ENCODE data around the gene HDAC10. TPM values are rescaled to one million over a fixed set of nuclear protein-coding genes. Genes with fewer than 3 reads are reported as not detected.

HDAC10 gene
- polyA plus RNA-seq, 1 of the 3 experiments (the other 2 are of a cell fraction), result 51.9 TPM

DNA sequence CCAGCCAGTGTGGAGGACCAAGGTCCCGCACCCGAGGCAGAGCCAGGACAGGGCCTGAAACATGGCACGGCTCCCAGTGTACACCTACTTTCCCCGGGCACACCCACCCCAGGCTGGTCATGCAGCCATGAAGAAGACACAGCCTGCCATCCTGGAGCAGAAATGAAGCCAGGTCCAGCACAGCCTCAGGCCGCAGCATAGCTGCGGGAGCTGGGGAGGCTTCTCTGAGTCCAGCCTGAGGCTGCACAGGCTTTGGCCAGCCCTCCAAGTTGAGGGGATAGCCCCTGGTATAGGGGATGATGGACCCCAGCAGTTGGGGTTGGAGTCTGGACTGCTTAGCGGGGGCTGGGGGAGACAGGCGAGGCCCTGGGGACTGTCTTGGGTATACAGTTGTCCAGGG is 2.9 kb upstream of the HDAC10 start:
- no peaks in the 10 kb centered on the region for H3K27me3 ChIP-seq (ENCODE audit: insufficient read depth)
- H3K27ac ChIP-seq (ENCODE audit: low read depth in 2 of 2, low read length in 1 of 2), result no peak overlapping the region
- ChIA-PET CTCF (no interaction called here), POLR2A (no interaction called here)
- no peak for DNase-seq
- WGBS (ENCODE audit: low lambda C conversion rate), result 93% methylated on average over 3 of the region's 8 CpGs
- H2AFZ ChIP-seq (ENCODE audit: low read depth), result no peak overlapping the region
- H3K4me1 ChIP-seq (ENCODE audit: control insufficient read depth in 1 of 2, insufficient read depth in 2 of 2, low read depth in 1 of 2, low read length in 1 of 2), result peaks cover 5 to 27% of the 10 kb centered on the region in 2 experiments; a peak in 2 of 4 replicates
- no peak overlapping the region for H3K4me2 ChIP-seq
- peaks cover 13% of the 10 kb centered on the region for H3F3A ChIP-seq (replicated peaks; ENCODE audit: insufficient read depth)
- H3K9me2 ChIP-seq, result no peaks in the 10 kb centered on the region
- H3K9ac ChIP-seq, result no peak overlapping the region
- H3K36me3 ChIP-seq (replicated peaks in 1 of 2; ENCODE audit: control insufficient read depth in 1 of 2, insufficient read depth in 2 of 2, low read length in 1 of 2), result peaks cover 0 to 37% of the 10 kb centered on the region in 2 experiments
- TF ChIP-seq FOXJ3 (CRISPR knock-in tag; IDR thresholded peaks at IDR 0.05), result no peak
- no peak for TF ChIP-seq JUND (IDR thresholded peaks at IDR 0.05)
- TF ChIP-seq, protein P1, sequence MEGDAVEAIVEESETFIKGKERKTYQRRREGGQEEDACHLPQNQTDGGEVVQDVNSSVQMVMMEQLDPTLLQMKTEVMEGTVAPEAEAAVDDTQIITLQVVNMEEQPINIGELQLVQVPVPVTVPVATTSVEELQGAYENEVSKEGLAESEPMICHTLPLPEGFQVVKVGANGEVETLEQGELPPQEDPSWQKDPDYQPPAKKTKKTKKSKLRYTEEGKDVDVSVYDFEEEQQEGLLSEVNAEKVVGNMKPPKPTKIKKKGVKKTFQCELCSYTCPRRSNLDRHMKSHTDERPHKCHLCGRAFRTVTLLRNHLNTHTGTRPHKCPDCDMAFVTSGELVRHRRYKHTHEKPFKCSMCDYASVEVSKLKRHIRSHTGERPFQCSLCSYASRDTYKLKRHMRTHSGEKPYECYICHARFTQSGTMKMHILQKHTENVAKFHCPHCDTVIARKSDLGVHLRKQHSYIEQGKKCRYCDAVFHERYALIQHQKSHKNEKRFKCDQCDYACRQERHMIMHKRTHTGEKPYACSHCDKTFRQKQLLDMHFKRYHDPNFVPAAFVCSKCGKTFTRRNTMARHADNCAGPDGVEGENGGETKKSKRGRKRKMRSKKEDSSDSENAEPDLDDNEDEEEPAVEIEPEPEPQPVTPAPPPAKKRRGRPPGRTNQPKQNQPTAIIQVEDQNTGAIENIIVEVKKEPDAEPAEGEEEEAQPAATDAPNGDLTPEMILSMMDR (IDR thresholded peaks at IDR 0.05), result no peak
- no peak for TF ChIP-seq GABPA (IDR thresholded peaks at IDR 0.05; ENCODE audit: low read depth)
- TF ChIP-seq TEAD4 (IDR thresholded peaks at IDR 0.05; ENCODE audit: borderline replicate concordance, insufficient read depth), result no peak
- TF ChIP-seq NRF1 (IDR thresholded peaks at IDR 0.05; ENCODE audit: low read depth, low read length), result no peak
- TF ChIP-seq SIN3A (IDR thresholded peaks at IDR 0.05; ENCODE audit: borderline replicate concordance, low read depth, low read length), result no peak
- TF ChIP-seq RFX5 (IDR thresholded peaks at IDR 0.05; ENCODE audit: low read length), result no peak
- no peak for TF ChIP-seq YY1 (IDR thresholded peaks at IDR 0.05; ENCODE audit: low read depth)
- no peak for TF ChIP-seq RCOR1 (IDR thresholded peaks at IDR 0.05; ENCODE audit: low read length)
- no peak for TF ChIP-seq MEF2A (IDR thresholded peaks at IDR 0.05; ENCODE audit: borderline replicate concordance, low read depth)
- TF ChIP-seq, protein P2, sequence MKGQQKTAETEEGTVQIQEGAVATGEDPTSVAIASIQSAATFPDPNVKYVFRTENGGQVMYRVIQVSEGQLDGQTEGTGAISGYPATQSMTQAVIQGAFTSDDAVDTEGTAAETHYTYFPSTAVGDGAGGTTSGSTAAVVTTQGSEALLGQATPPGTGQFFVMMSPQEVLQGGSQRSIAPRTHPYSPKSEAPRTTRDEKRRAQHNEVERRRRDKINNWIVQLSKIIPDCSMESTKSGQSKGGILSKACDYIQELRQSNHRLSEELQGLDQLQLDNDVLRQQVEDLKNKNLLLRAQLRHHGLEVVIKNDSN (IDR thresholded peaks at IDR 0.05; ENCODE audit: borderline replicate concordance, low read depth), result no peak
- no peak for TF ChIP-seq POLR2AphosphoS5 (IDR thresholded peaks at IDR 0.05; ENCODE audit: low read depth, low read length)
- TF ChIP-seq TCF12 (IDR thresholded peaks at IDR 0.05), result no peak
- TF ChIP-seq, protein P3, sequence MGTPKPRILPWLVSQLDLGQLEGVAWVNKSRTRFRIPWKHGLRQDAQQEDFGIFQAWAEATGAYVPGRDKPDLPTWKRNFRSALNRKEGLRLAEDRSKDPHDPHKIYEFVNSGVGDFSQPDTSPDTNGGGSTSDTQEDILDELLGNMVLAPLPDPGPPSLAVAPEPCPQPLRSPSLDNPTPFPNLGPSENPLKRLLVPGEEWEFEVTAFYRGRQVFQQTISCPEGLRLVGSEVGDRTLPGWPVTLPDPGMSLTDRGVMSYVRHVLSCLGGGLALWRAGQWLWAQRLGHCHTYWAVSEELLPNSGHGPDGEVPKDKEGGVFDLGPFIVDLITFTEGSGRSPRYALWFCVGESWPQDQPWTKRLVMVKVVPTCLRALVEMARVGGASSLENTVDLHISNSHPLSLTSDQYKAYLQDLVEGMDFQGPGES (IDR thresholded peaks at IDR 0.05; ENCODE audit: low read depth, low read length), result no peak
- TF ChIP-seq, protein P4, sequence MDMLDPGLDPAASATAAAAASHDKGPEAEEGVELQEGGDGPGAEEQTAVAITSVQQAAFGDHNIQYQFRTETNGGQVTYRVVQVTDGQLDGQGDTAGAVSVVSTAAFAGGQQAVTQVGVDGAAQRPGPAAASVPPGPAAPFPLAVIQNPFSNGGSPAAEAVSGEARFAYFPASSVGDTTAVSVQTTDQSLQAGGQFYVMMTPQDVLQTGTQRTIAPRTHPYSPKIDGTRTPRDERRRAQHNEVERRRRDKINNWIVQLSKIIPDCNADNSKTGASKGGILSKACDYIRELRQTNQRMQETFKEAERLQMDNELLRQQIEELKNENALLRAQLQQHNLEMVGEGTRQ (IDR thresholded peaks at IDR 0.05; ENCODE audit: borderline replicate concordance, low read depth, low read length), result no peak
- TF ChIP-seq FOXM1 (IDR thresholded peaks at IDR 0.05; ENCODE audit: low read depth), result no peak
- no peak for TF ChIP-seq NFIC (IDR thresholded peaks at IDR 0.05; ENCODE audit: borderline replicate concordance)
- TF ChIP-seq, protein P5, sequence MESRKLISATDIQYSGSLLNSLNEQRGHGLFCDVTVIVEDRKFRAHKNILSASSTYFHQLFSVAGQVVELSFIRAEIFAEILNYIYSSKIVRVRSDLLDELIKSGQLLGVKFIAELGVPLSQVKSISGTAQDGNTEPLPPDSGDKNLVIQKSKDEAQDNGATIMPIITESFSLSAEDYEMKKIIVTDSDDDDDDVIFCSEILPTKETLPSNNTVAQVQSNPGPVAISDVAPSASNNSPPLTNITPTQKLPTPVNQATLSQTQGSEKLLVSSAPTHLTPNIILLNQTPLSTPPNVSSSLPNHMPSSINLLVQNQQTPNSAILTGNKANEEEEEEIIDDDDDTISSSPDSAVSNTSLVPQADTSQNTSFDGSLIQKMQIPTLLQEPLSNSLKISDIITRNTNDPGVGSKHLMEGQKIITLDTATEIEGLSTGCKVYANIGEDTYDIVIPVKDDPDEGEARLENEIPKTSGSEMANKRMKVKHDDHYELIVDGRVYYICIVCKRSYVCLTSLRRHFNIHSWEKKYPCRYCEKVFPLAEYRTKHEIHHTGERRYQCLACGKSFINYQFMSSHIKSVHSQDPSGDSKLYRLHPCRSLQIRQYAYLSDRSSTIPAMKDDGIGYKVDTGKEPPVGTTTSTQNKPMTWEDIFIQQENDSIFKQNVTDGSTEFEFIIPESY (IDR thresholded peaks at IDR 0.05; ENCODE audit: borderline replicate concordance, low read depth), result no peak
- TF ChIP-seq RXRA (IDR thresholded peaks at IDR 0.05; ENCODE audit: borderline replicate concordance, low read depth), result no peak
- peaks cover 16% of the 10 kb centered on the region for H3K79me2 ChIP-seq (ENCODE audit: insufficient read depth)
- no peak overlapping the region for H3K4me3 ChIP-seq (ENCODE audit: low read depth in 2 of 2, low read length in 1 of 2)
- H3K9me3 ChIP-seq, result no peaks in the 10 kb centered on the region
- 0 out of 2 replicates have a peak, but pooled peaks cover 7% of the 10 kb centered on the region for H4K20me1 ChIP-seq (ENCODE audit: insufficient read depth)
